ENCODE data around the gene HNF1B.
A peak's percentile ranks its signal among the peaks of the same experiment; 100 is the strongest.

Gene HNF1B

DNA sequence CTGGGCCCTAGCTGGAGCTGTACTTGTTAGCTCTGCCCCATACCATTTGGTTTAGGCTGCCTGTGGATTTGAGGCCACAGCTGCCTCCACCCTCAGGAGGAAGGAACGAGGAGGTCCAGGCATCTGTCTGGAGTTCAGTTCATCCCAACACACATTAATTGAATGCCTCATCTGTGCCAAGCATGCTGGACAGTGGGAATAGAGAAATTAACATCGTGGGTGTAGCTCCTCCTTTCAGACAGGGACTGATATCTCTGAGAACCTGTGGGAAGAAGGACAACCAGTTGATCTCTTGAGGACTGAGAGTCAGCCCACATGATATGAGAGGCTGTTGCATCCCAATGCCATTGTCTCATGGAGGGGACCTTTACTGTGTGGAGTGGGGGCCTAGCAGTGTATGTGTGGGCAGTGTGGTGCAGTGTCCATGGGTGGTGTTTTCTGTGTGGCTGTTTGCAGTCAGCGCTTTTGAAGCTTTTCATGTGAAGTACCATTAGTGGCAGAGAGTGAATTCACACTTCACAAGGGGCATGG lies 72.2 kb downstream of the HNF1B start:
- DNase-seq (ENCODE audit: low read depth in 2 of 3, low spot score in 2 of 3), result no peak

DNA sequence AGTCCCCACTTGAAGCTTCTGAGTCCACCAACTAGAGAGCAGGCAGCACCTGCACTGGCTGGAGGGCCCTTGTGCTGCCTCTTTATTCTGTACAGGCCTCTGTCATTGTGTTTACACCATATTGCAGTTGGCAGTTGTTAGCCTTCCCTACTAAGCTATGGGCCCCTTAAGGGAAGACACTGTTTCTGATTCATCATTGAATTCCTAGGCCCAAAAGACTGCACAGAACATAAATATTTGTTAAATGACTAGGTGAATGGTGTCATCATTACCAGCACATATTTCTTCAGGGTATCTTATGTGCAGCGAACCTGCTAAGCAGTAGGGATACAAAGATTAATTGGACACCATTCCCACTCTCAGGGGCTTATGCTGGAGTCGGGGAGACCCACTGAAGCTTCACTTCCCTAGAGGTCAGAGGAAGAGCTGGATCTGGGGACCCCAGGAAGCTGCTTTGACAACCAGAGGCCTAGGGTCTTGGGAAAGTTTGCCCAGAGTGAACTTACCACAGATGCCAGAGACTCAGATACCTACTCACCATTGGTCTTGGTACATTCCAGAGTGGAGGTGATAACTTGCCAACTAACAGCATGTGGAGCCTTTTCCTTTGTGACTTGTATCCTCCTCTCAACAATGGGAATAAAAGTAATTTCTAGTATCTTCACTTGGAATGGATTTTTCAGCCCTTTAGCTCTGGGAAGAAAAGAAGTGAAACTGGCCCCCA lies 72.9 kb downstream of the HNF1B start:
- no peak for DNase-seq (ENCODE audit: low read depth in 2 of 3, low spot score in 2 of 3)

DNA sequence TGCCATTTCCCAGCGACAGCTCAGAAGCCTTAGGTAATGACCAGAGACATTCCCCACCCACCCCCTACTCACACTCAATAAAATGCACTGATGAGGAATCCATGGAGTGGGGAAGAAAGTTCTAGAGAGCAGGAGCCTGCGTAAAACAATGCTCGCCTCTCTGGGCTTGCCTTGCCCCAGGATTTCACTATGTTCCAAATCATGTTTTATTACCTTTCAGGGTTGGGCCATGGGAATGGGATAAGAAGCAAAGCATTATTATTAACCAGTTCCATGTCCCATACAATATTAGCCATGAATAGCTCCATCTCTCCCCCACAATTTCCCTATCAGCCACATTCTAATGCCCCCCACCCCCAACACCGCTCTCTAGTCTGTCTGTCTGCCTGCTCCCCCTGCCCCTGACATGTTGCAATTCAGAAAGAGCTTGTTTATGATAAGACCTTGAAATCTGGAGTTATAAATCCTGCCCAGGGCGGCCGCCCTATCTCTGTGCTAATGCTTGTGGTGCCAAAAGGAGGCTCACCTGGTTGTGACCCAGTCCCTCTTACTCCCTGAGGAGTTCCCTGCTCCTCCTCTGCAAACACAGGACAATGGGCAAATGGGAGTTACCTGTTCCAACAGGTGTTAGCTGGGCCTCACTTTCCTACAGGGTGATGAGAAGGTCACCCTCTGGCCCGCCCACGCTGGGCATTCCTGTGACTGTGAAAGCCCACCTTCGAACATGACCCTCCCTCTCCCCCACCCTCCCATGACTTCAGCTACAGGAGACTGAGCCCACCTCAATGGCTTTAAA lies 73.6 kb downstream of the HNF1B start:
- DNase-seq (ENCODE audit: low read depth in 2 of 3, low spot score in 2 of 3), result no peak

DNA sequence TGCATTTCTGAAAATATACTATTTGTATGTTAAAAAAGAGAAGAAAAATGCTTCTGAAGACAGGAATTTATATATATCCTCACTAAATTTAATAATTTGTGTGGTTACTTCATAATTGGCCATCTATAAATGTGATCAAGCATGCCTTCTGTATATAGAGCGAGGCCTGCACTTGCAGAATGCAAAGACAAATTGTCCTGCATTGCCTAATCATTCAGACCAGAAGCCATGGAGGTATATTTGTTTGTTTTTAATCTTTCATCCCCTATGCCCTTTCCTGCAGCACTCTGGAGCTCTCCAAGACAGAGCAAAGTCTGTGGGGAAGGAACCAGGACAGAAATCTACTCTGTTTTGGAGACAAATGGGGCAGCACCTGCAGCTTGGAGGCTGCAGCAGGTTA lies 77.8 kb downstream of the HNF1B start:
- no peak for DNase-seq (ENCODE audit: low read depth in 2 of 3, low spot score in 2 of 3)

DNA sequence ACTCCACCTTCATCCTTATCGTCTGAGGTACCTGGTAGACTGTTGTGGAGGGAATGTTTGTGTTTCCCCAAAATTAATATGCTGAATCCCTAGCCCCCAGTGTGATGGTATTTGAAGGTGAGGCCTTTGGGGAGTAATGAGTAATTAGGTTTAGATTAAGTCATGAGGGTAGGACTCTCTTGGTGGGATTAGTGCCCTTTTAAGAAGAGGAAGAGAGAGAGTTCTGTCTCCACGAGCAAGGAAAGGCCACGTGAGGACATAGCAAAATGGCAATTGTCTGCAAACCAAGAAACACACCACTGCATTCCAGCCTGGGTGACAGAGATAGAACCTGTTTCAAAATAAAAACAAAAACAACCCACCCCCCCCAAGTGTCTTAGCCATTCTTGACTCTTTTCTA lies 80.6 kb downstream of the HNF1B start:
- no peak for DNase-seq (ENCODE audit: low read depth in 2 of 3, low spot score in 2 of 3)

DNA sequence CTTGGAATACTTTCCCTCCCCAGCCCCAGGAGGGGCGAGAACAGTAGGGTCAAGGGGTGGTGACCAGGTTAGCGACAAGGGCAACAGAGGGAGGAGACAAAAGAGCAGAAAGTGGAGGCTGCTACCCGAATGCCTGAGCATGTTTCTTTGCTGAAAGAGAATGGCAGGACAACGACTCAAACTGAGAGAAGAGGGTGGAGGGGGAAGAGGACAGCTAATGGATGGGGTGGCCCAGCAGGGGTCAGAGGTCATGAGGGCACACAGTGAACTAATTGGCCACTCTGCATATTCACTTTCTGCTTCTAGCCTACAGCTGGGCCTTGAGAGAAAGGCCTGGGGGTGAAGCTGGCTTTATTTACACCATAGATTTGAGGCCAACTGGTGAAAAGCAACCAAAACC lies 82.5 kb downstream of the HNF1B start:
- DNase-seq (ENCODE audit: low read depth in 2 of 3, low spot score in 2 of 3), result no peak

DNA sequence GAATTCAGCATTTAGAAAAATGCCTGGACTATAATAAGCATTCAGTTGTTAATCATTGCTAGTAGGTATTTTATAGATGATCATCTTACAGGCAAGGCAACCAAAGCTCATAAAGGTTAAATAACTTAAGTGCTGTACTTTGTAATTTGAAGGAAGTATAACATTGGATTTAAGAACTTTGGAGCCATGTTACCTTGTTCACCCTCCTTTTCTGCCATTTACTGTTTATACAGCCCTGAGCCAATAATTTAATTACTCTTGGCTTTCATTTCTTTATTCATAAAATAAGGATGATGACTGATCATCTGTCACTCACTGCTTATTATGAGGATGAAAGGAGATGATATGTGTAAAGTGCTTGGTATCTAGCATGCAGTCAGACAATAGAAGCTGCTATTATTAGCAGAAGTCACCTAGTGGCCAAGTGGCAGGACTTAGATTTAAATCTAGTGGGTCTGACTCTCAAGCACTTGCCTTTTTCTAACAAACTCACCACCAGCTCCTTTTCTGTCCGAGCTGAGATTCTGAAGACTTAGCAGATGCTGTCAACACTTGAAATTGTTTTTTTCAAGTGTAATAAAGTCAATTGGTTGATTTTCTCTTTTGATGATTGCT lies 83.4 kb downstream of the HNF1B start:
- no peak for DNase-seq (ENCODE audit: low read depth in 2 of 3, low spot score in 2 of 3)

DNA sequence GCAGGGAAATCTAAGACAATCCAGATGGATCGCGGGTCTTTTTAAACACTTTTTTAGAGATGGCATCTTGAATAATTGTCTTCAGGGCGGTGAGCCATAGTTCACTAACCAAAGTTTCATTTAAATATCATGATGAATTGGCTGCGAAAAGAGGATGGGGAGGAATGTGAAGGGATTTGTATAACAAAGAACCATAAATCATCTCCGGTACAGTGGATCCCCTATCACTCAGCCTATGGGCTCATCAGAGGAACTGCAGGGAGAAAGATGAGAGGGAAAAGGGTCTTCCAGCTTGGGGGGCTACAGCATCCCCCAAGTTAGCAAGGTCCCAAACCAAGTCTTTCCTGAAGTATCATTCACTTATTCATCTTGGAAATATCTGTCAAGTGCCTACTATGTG lies 84.9 kb downstream of the HNF1B start:
- no peak for DNase-seq (ENCODE audit: low read depth in 2 of 3, low spot score in 2 of 3)

DNA sequence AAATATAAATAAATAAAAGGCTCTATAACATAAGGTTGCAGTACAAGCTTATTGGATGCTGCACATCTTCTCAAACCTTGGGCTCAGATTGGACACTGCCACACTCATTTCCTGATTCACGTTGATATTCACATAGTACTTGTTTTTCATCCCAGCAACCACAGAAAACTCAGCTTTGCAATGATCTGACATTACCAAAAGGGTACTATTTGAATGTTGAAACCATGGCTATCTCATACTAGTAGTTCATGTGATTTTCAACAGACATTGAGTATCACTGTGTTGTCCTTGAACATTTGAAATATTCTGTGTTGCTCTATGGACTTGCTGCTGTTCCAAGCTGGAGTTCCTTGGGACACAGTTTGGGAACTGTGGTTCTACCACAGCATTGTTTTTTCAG lies 87.7 kb downstream of the HNF1B start:
- DNase-seq (ENCODE audit: low read depth in 2 of 3, low spot score in 2 of 3), result no peak

DNA sequence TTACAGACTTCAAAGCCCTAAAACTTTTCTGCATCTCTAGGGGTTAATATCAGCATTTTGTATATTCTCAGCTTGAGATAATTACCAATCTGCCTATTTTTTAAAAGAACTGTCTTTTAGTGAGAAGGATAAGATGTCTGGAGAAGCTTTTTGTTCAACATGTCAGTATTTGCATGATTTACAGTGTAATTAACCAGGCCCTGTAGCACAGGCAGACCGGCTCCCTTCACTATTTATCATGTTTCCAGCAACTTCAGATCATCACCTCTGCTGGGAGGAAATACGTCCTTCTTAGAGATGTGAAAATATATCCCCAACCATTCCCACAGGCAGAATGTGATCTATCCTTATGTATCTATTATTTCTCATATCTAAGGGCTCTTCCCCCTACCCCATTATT lies 93.0 kb downstream of the HNF1B start:
- no peak for DNase-seq (ENCODE audit: low read depth in 2 of 3, low spot score in 2 of 3)

DNA sequence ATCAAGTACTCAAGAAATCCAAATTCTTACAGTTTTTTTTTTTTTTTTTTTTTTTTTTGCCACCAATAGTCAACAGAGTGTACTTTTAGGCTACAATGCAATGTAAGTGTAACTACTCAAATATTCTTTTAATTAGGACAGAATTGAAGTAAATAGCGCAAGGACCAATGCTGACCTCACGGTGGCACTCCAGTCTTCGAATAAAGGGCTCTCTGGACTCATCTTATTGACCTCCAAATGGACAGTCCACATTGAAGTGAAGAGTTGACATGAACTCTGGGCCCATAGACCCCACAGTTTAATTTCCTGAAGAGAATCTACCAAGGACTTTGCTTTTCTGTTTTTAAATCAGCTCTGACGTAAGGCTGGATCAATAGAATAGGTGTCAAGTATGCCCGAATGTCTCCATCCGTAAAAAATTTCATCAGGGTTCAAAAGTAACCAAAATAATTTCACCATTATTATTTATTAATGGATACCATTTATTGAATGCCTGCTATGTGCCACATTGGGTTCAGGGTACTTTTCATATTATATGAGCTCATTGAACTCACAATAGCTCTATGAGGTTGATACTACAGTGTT lies 94.3 kb downstream of the HNF1B start:
- DNase-seq (ENCODE audit: low read depth in 2 of 3, low spot score in 2 of 3), result no peak

DNA sequence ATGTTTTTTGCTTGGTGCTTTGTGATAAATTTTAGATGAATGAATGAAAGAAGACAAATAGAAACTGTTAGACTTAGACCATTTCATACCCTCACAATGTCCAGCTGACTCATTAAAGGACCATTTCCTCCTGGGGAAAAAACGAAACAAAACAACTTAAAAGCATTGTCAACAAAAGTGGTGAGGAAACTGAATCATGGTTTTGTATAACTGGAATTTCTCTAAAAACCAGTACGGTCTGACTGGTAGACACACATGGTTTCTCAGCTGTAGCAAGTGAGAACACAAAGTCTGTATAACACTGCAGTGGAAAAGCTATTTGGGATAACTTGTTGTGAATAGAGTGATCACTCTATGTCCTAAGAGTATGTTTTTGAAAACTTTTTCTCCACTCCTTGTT lies 96.3 kb downstream of the HNF1B start:
- no peak for DNase-seq (ENCODE audit: low read depth in 2 of 3, low spot score in 2 of 3)

DNA sequence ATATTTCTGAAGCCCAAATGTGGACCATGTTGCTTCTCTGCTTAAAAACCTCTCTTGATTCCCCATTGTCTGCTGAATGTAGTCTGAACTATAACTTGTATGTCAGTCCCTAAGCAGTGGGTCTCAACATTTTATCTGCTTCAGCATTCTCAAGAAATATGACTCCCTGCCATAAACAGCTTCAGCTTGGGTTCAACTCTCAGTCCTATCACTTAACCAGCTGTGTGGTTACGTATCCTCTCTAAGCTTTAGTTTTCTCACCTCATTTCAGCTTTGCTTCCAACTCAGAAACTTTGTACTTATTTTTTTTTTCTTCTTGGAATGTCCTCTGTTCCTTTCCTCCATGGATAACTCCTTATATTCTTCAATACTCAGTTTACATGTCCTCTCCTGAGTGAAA lies 97.0 kb downstream of the HNF1B start:
- DNase-seq (ENCODE audit: low read depth in 2 of 3, low spot score in 2 of 3), result no peak

DNA sequence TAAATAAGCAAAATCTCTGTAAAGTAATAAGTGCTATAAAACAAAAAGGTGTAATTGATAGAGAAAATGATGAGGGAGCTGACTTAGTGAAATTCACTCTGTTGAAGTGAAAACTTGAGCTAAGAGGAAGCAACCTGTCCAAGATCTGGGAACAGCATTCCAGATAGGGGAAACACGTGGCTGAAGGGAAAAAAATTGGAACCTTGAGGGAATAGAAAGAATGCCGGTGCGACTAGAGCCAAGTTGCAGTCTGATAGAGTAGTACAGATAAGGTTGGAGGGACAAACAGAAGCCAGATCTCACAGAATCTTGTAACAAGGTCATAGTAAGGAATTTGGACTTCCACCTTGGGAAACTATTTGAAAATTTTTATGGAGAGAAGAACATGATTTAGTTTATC lies 101.0 kb downstream of the HNF1B start:
- no peak for DNase-seq (ENCODE audit: low read depth in 2 of 3, low spot score in 2 of 3)

DNA sequence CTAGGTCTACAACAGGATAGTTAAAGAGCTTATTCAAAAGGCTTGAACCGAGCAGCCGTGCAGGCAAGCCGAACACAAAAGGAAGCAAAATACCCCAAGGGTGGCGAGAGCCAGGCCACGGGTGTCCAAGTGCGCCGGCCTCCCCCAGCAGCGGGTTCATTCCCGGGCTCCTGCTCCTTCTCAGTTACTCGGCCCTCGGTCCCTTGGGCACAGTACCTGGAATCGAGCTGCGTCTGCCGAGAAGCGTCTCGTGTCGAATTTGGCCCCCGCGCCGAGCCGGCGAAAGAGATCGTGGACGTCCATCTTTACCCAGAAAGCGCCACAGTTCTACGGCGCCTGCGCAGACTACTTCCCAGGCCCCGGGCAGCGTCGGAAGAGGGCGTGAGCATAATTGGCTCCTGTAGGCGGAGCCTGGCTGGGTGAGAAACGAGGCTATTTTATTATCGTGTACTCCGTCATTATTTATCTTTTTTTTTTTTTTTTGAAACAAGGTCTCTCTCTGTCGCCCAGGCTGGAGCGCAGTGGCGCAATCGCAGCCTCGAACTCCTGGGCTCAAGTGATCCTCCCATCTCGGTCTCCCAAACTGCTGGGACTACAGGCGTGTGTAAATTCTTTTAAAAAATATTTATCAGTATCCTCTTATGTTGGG lies 101.6 kb downstream of the HNF1B start, which contains the start of gene DDX52:
DDX52 (minus strand) TSS at position 329 of the 649 bp plus-strand sequence; CDS start at position 303, 26 bp downstream.
- peak; percentile 49 to 72 (median 71) for DNase-seq (ENCODE audit: low read depth in 2 of 3, low spot score in 2 of 3)

DNA sequence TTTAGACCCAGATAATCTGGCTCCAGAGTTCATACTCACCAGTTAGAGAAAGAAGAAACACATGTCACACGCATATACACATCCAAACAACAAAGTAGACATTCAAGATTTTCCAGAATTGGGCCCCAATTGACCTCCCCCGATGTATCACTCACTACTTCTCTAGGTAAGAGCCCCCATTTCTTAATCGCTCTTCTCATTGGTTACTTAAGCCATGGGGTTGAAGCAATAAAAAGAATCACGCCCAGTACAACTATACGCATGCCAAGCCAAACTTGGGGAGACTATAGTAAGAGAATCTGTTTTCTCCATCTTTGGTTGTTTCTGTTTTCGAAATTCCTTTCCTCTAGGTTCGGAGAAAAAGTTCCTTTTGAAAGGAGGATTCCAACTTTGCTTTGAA lies 102.2 kb downstream of the HNF1B start:
- no peak for DNase-seq (ENCODE audit: low read depth in 2 of 3, low spot score in 2 of 3)

DNA sequence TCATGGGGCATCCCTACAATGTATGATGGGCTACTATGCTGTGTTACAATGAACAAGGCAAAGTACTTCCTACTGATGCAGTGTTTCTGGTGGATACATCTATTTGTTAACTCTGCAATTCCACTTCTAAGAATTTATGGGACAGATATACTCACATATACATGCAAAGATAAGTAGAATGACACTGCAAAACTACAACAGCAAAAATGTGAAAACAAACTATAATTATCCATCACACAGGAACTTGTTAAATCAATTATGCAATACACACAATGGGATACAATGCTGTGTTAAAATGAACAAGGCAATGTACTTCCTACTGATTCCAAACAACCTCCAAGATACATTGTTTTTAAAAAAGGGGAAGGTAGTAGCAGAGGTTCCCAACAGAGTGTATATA lies 104.8 kb downstream of the HNF1B start:
- DNase-seq (ENCODE audit: low read depth in 2 of 3, low spot score in 2 of 3), result no peak

DNA sequence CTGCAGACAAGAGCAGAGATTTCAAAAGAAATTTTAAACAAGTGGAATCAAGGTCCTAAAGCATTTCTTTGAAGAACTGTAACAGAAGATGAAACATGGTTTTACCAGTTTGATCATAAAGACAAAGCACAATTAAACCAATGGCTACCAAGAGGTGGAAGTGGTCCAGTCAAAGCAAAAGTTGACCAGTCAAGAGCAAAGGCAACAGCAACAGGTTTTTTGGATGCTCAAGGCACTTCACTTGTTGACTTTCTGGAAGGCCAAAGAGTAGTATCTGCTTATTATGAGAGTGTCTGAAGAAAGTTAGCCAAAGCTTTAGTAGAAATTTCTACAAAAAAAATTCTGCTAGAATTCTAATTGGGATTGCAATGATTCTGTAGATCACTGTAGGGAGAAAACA lies 106.9 kb downstream of the HNF1B start:
- DNase-seq (ENCODE audit: low read depth in 2 of 3, low spot score in 2 of 3), result no peak

Measured in activated CD8-positive, alpha-beta memory T cell treated with anti-CD3 and anti-CD28 coated beads for 48 hours (primary cell).